ENCODE data around the gene TPPP.

Gene TPPP

DNA sequence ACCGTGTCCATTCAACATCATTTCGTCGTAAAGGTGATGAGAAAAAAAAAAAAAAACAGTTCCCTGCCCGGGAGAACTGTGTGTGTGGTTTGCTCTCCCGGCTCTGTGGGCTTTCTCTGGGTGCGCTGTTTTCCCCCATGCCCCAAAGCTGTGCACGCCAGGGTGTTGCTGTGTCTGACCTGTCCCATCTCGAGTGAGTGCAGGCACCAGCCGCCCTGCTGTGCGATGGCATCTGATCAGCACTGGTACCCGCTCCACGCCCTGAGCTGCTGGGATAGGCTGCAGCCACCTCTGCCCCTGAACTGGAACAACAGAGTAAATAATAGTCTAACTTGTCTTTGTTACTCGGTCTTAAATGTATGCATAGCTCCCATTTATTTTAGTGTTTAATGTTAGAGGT lies 47.7 kb downstream of the TPPP start:
- H3K27me3 ChIP-seq (replicated peaks; ENCODE audit: insufficient read depth, low read length) = no peaks in the 10 kb centered on the region
- no peaks in the 10 kb centered on the region for H3K9me2 ChIP-seq (replicated peaks; ENCODE audit: insufficient read depth, low read length)
- DNase-seq = no peak
- no peak overlapping the region for H3K4me2 ChIP-seq (ENCODE audit: low read depth, low read length)
- peaks cover 19% of the 10 kb centered on the region; the same call in 1 of the 2 replicates for H3F3A ChIP-seq (ENCODE audit: insufficient read depth, low read length)
- H3K4me3 ChIP-seq (ENCODE audit: low read length) = no peak overlapping the region
- H3K9me3 ChIP-seq (replicated peaks; ENCODE audit: insufficient read depth, low read length) = no peaks in the 10 kb centered on the region
- H3K36me3 ChIP-seq (replicated peaks; ENCODE audit: insufficient read depth, low read length) = peaks cover 11% of the 10 kb centered on the region
- H4K20me1 ChIP-seq (ENCODE audit: insufficient read depth, low read length) = no peaks in the 10 kb centered on the region
- no peak overlapping the region for H2AFZ ChIP-seq (ENCODE audit: low read length)
- peaks cover 18% of the 10 kb centered on the region for H3K4me1 ChIP-seq (ENCODE audit: low read length)
- no peak overlapping the region for H3K9ac ChIP-seq (ENCODE audit: low read length)
- no peak overlapping the region for H3K27ac ChIP-seq (ENCODE audit: low read length)
- TF ChIP-seq EZH2 (optimal IDR thresholded peaks at IDR 0.05; ENCODE audit: low read depth, low read length) = no peak
- TF ChIP-seq EZH2phosphoT487 (IDR thresholded peaks at IDR 0.05; ENCODE audit: low read length) = no peak
- TF ChIP-seq, protein P1, sequence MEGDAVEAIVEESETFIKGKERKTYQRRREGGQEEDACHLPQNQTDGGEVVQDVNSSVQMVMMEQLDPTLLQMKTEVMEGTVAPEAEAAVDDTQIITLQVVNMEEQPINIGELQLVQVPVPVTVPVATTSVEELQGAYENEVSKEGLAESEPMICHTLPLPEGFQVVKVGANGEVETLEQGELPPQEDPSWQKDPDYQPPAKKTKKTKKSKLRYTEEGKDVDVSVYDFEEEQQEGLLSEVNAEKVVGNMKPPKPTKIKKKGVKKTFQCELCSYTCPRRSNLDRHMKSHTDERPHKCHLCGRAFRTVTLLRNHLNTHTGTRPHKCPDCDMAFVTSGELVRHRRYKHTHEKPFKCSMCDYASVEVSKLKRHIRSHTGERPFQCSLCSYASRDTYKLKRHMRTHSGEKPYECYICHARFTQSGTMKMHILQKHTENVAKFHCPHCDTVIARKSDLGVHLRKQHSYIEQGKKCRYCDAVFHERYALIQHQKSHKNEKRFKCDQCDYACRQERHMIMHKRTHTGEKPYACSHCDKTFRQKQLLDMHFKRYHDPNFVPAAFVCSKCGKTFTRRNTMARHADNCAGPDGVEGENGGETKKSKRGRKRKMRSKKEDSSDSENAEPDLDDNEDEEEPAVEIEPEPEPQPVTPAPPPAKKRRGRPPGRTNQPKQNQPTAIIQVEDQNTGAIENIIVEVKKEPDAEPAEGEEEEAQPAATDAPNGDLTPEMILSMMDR (IDR thresholded peaks at IDR 0.05; ENCODE audit: low read length) = no peak
- H3K79me2 ChIP-seq (ENCODE audit: low read length) = peaks cover 30% of the 10 kb centered on the region

DNA sequence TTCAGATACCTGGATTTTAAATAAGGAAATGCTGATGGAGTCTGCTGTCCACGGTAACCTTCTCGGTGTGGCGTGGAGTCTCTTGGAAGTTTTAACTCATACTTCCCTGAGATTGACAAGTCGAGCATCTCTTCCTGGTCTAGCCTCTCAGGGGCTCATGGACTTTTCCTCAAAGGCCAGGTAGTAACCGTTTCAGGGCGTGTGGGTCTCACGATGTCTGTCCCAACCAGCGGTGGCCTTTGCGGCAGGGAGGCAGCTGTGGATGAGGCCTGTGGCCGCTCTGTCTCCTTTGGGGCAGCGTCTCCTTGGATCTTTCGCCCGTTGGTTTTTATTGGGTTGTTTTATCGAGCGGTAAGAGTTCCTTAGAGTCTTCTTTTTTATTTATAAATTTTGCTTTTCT lies 48.2 kb downstream of the TPPP start:
- Histone ChIP-seq H2AFZ (ENCODE audit: low read length) (no peak overlapping the region), H3K27ac (ENCODE audit: low read length) (peak overlapping the region; percentile 47; the same call in 1 of the 2 replicates), H3K36me3 (replicated peaks; ENCODE audit: insufficient read depth, low read length) (peaks cover 11% of the 10 kb centered on the region), H3K4me2 (ENCODE audit: low read depth, low read length) (peak overlapping the region; percentile 83; the same call in 1 of the 2 replicates), H3K9ac (ENCODE audit: low read length) (no peak overlapping the region), H3K9me3 (replicated peaks; ENCODE audit: insufficient read depth, low read length) (no peaks in the 10 kb centered on the region), H3K79me2 (ENCODE audit: low read length) (peaks cover 30% of the 10 kb centered on the region), H4K20me1 (ENCODE audit: insufficient read depth, low read length) (no peaks in the 10 kb centered on the region), H3F3A (ENCODE audit: insufficient read depth, low read length) (peaks cover 19% of the 10 kb centered on the region; the same call in 1 of the 2 replicates), H3K4me3 (ENCODE audit: low read length) (peak overlapping the region; percentile 32), H3K9me2 (replicated peaks; ENCODE audit: insufficient read depth, low read length) (no peaks in the 10 kb centered on the region), H3K27me3 (replicated peaks; ENCODE audit: insufficient read depth, low read length) (no peaks in the 10 kb centered on the region), H3K4me1 (ENCODE audit: low read length) (peaks cover 18% of the 10 kb centered on the region)
- no peak for TF ChIP-seq EZH2phosphoT487 (IDR thresholded peaks at IDR 0.05; ENCODE audit: low read length)
- DNase-seq = no peak

DNA sequence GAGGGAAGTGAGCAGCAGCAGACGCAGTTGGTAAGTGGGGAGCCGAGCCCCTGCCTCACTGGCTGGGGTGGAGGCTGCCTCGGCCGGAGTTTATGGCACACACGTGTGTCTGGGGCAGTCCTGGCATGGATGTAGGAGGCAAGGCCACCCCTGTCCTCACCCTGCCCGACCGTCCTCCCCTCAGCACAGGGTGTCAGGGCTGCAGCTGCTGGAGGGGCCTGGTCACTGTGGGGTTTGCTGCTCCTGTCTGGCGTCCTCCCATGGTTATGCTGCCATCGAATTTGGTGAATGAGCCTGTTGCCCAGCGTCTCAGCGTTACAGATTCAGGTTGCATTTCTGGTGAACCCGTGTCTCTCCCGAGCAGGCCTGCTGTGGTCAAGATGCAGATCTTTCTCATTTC lies 48.6 kb downstream of the TPPP start:
- Histone ChIP-seq H3K4me3 (ENCODE audit: low read length) (peak overlapping the region; percentile 32), H3K79me2 (ENCODE audit: low read length) (peaks cover 30% of the 10 kb centered on the region), H3K4me1 (ENCODE audit: low read length) (peaks cover 18% of the 10 kb centered on the region), H3K9ac (ENCODE audit: low read length) (no peak overlapping the region; the same call in 1 of the 2 replicates), H3K27ac (ENCODE audit: low read length) (peak overlapping the region; percentile 47; the same call in 1 of the 2 replicates), H3K27me3 (replicated peaks; ENCODE audit: insufficient read depth, low read length) (no peaks in the 10 kb centered on the region), H3K9me2 (replicated peaks; ENCODE audit: insufficient read depth, low read length) (no peaks in the 10 kb centered on the region), H3K4me2 (ENCODE audit: low read depth, low read length) (peak overlapping the region; percentile 83), H3F3A (ENCODE audit: insufficient read depth, low read length) (peaks cover 19% of the 10 kb centered on the region; the same call in 1 of the 2 replicates), H4K20me1 (ENCODE audit: insufficient read depth, low read length) (no peaks in the 10 kb centered on the region), H3K9me3 (replicated peaks; ENCODE audit: insufficient read depth, low read length) (no peaks in the 10 kb centered on the region), H2AFZ (ENCODE audit: low read length) (no peak overlapping the region), H3K36me3 (replicated peaks; ENCODE audit: insufficient read depth, low read length) (peaks cover 11% of the 10 kb centered on the region)
- TF ChIP-seq EZH2phosphoT487 (IDR thresholded peaks at IDR 0.05; ENCODE audit: low read length) (no peak), EZH2 (optimal IDR thresholded peaks at IDR 0.05; ENCODE audit: low read depth, low read length) (no peak)
- TF ChIP-seq, protein P1 (IDR thresholded peaks at IDR 0.05; ENCODE audit: low read length) = no peak
- DNase-seq = no peak

DNA sequence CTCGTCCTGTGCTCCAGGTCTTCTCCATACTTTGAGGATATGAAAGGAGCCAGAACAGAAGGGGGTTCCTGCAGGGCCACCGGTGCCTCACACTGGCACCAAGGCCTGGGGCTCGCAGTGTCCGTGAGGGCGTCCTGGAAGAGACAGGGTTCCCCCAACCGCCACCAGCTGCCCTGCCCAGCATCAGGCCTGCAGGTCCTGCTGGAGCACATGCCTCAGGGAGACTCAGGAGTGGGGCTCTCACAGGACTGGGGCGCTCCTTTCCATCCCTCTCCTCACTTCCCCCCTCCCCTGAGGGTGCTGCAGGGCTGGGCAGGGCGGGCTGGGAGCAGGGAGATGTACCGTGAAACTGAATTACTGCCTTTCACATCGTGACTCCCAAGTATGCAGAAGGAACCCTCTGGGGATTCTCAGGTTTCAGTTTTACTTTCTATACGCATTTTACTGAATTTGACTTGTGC lies 49.3 kb downstream of the TPPP start:
- no peaks in the 10 kb centered on the region for H4K20me1 ChIP-seq (ENCODE audit: insufficient read depth, low read length)

More for the DNA sequence above, 49.3 kb downstream of the TPPP start:
- H3K4me3 ChIP-seq (ENCODE audit: low read length) = peak overlapping the region; percentile 32
- no peaks in the 10 kb centered on the region for H3K9me2 ChIP-seq (replicated peaks; ENCODE audit: insufficient read depth, low read length)
- H3K79me2 ChIP-seq (ENCODE audit: low read length) = peaks cover 30% of the 10 kb centered on the region
- no peaks in the 10 kb centered on the region for H3K27me3 ChIP-seq (replicated peaks; ENCODE audit: insufficient read depth, low read length)
- H3K4me1 ChIP-seq (ENCODE audit: low read length) = peaks cover 18% of the 10 kb centered on the region
- H3K9ac ChIP-seq (ENCODE audit: low read length) = no peak overlapping the region; the same call in 1 of the 2 replicates
- peak overlapping the region; percentile 83 for H3K4me2 ChIP-seq (ENCODE audit: low read depth, low read length)
- peak; percentile 82 for DNase-seq
- H3K9me3 ChIP-seq (replicated peaks; ENCODE audit: insufficient read depth, low read length) = no peaks in the 10 kb centered on the region
- TF ChIP-seq EZH2 (optimal IDR thresholded peaks at IDR 0.05; ENCODE audit: low read depth, low read length) = no peak
- TF ChIP-seq, protein P1 (IDR thresholded peaks at IDR 0.05; ENCODE audit: low read length) = no peak
- no peak for TF ChIP-seq EZH2phosphoT487 (IDR thresholded peaks at IDR 0.05; ENCODE audit: low read length)
- H3K27ac ChIP-seq (ENCODE audit: low read length) = peak overlapping the region; percentile 47; the same call in 1 of the 2 replicates
- H3F3A ChIP-seq (ENCODE audit: insufficient read depth, low read length) = peaks cover 19% of the 10 kb centered on the region; the same call in 1 of the 2 replicates
- H3K36me3 ChIP-seq (replicated peaks; ENCODE audit: insufficient read depth, low read length) = peaks cover 11% of the 10 kb centered on the region
- H2AFZ ChIP-seq (ENCODE audit: low read length) = no peak overlapping the region
